GM21367 (cell line): ENCODE results near the gene RIBC2.
"Not testable (repeated sequence)": the region's sequence is repeated elsewhere in the genome, so short reads cannot be mapped to it uniquely, and the experiment has no call there.

Source experiments
- ATAC-seq: cut with Tn5 transposase; IDR thresholded peaks from one replicate; pipeline ENCODE4 v1.9.1; 2021; ENCODE audit not compliant: unreplicated experiment

The RIBC2 gene

DNA sequence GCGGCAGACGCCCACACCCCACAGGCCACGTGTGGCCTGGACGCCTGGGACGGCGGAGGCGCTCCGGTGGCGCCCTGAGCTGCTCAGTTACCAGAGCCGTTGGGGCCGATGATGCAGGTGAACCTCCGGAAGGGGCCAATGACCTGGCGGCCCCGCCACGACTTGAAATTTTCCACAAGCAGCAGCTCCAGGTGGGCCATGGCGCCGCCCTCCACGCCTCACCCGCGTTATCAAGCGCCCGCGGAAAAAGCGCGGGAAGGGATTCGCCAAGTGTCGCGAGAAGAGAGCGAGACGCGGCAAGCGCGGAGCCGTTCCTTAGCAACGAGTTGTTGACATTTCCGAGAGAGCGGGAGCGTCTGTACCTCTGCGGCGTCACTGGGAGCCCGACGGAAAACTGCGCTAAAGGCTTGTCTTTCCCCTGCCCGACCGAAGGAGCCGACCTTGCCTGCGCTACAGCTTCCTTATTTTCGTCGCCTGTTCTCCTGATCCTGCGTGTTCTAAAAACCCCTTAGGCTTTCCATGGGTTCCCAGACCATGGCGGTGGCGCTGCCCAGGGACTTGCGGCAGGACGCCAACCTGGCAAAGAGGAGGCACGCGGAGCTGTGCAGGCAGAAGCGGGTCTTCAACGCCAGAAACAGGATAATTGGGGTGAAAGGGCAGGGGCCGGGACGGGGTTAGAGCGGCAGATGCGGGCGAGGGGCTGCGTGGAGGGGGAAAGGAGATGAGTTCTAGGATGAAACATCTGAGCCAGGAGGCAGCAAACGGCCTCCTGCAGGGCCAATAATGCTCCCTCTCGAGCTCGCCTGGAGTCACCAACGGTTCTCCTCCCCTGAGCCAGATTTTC is at the start of gene RIBC2, which contains the start of gene SMC1B:
TSS of gene RIBC2 (plus strand) at position 326 of the 844 bp plus-strand sequence. CDS start at position 520, 194 bp downstream.
TSS of gene SMC1B (minus strand) at position 232 of the 844 bp plus-strand sequence. CDS start at position 200, 32 bp downstream.
- no peak for ATAC-seq

DNA sequence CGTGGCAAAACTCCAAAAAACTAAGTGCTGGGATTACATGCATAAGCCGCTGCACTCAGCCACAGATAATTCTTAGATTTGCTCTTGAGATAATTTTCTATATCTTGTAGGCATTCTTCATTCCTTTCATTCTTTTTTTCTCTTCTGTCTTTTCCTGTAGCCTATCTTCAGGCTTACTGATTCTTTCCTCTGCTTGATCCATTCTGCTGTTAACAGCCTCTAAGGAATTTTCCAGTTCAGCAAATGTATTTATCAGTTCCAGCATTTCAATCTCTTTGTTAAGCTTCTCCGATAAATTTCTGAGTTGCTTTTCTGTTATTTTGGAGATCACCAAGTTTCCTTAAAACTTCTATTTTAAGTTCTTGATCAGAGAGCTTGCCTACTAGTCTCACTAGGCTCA is 46.8 kb upstream of the RIBC2 start:
- no peak for ATAC-seq

DNA sequence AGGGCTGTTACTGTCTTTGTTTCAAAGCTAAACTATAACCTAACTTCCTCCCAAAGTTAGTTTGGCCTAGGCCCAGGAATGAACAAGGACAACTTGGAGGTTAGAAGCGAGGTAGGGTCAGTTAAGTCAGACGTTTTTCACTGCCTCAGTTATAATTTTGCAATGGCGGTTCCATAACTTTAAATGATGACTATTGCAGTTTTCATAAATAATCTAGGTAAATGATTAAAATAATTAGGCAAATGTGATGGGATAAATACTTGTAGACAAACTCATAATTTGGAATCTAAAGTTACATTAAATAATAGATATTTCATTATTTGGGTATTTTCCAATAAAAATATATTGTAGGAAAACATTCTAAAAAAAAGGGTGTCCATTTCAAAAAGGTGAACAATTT is 39.9 kb upstream of the RIBC2 start:
- not testable (repeated sequence) for ATAC-seq

- ATAC-seq = no peak
Observed at GRCh38 chr22:45376009-45376408, 37.5 kb upstream of the RIBC2 start.

GRCh38 chr22:45376703-45377102 is 36.8 kb upstream of the RIBC2 start:
- no peak for ATAC-seq

- ATAC-seq = no peak
Observed at GRCh38 chr22:45381348-45381747, 32.1 kb upstream of the RIBC2 start.

DNA sequence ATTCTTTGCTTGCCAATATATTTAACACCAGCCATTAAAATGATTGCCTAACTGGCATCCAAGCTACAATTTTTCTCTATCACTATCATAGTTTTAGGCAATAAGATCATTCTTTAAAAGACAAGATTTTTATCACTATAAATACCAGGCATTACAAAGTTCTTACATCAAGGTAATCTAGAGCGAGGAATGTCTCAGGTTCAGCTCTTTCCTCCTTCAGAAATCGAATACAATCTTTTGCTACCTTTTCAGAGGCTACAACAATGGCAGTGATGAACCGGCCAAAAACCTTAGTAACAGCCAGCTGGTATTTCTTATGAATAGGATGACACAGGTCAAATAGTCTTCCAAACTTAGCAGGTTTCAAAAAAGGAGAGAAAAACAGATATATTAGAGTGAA is 23.9 kb upstream of the RIBC2 start:
- ATAC-seq = no peak

DNA sequence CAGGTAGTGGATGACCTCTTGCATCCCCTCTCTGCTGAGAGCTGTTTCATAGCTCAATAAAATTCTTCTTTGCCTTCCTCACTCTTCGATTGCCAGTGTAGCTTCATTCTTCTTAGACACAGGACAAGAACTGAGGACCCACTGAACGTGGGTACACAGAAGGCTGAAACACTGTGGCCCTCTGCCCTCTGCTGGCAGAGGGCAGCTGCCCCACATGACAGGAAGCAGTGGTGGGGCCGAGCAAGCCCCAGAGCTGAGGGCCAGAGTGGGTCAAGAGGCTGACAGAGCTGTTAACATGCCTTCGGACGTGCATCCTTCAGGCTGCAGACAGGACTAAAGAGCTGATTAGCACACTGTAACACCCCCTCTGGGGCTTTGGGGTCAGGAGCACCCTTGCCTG is 15.7 kb upstream of the RIBC2 start:
- no peak for ATAC-seq

GRCh38 chr22:45398214-45398613 is 15.3 kb upstream of the RIBC2 start:
- ATAC-seq = no peak

DNA sequence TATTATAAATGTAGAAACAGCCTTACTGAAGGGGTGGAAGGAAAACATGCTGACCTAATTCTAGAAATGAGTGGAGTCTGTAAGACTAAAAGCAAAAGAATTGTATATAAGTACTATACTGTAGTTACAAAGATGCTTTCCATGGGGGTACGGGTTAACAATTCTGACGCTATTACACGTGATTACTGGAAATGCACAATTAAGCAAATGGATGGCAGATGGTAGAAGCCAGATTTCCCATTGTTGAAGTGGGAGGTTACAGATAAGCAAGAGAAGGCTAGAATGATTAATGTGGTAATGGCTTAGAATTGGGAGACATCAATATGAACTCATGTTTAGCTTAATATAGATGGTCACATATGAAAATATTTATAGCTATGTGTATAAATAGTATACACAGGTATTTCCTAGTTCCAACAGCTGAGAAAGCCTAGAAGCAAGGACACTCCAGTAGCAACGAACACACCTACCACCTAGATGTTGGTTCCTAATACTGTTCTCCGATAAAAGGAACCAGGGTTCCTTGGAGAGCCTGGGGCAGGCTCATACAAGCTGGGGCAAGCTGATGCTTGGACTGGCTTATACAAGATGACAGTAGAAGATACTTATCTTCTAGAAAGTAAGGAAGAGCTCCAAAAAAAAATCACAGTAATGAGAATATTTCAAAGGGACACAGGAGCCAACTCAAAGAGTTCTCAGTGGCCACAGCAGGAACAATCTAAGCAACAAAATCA is 13.6 kb upstream of the RIBC2 start:
- no peak for ATAC-seq

DNA sequence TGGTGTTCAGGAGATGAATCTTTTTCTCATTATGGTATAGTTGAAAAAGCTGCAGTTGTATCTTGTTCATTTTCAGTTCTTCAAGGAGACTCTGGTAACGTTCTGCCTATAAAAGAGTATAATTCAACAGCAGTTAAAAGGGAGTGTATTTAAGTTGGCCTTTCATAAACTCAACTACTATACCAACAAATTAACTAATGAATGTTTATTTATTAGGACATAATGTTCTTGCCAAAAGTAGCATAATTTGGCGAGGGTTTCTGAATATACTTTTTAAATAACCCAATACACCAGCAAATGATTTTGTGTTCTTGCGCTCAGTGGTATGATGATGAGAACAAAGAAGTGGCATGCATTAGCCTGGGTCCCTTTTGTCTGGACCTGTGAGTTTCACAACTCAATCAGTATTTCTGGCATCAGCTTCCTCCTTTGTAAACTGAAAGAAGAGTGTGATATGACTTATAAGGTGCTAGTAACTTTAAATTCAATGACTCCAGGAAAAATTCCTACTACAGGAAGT is 11.0 kb upstream of the RIBC2 start:
- ATAC-seq = no peak

GRCh38 chr22:45407793-45408192 is 5.7 kb upstream of the RIBC2 start:
- no peak for ATAC-seq

- ATAC-seq = no peak
Observed at GRCh38 chr22:45413013-45413367, 503 bp upstream of the RIBC2 start.

- no peak for ATAC-seq
Observed at GRCh38 chr22:45418056-45418769, 4.7 kb downstream of the RIBC2 start.

- no peak for ATAC-seq
Observed at GRCh38 chr22:45418770-45419138, 5.3 kb downstream of the RIBC2 start.

- ATAC-seq = no peak
Observed at GRCh38 chr22:45420011-45420410, 6.5 kb downstream of the RIBC2 start.

DNA sequence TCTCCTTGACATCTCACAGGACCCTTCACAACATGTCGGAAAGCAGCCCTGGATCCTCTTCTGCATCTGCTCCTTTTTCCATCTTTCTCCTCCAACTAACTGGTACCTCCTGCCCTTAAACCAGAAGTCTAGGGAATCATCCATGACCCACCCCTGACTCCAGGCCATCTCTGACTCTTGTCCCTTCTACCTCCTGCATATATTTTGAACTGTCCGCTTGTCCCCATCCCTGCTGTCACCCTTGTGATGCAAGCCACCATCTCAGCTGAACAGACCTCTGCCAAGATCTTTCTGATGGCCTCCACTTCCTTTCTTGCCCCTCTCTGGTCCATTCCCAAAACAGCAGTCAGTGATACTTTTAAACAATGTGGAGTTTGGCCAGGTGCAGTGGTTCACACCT is 7.0 kb downstream of the RIBC2 start:
- no peak for ATAC-seq

DNA sequence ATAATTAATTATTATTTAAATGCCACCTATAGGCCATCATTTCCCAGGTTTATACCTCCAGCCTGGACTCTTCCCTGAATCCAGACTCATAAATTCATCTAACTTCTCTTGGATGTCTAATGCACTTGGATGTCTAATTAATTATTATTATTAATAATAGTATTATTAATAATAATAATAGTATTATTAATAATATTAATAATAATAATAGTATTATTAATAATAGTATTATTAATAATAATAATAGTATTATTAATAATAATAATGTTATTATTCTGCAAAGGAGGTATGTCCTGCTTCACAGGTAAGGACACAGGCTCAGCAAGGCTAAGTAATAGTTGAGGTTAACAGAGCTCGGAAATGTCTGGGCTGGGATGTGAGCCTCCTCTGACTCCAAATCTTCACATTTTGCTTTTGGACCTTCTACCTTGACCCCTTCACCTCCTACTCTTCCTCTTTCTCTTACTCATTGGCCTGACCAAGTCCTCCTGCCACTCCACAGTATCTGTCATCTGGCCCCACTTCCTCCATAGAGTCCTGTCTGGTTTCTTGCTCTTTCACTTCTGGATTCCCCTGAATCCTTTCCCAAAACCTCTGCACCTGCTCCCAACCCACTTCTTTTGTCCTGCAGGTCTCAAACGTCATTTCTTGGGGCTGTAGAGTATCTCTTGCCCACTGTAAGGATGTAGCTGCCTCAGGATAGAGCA is 8.0 kb downstream of the RIBC2 start:
- no peak for ATAC-seq

- no peak for ATAC-seq
Observed at GRCh38 chr22:45422237-45422983, 8.9 kb downstream of the RIBC2 start.

DNA sequence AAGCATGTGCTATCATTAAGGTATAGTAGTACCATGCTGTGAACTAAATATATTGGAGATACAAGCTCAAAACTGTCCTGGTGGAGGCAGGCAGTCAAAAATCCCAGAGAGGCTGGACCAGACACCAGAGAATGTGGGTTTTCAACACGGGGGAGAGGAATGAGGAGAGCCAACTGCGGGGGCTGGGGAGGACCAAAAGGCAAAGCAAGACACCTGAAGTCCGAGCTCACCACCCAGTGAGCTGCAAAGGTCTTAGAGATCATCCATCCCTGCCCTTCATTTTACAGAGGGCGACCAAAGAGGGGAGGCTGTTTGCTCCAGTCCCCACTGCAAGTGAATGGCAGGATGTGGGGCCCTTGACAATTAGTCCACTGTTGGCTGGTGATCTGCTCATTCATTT is 10.0 kb downstream of the RIBC2 start:
- no peak for ATAC-seq
